ENCODE data around the gene LSG1. TPM values are rescaled to one million over a fixed set of nuclear protein-coding genes. Genes with fewer than 3 reads are reported as not detected.

The LSG1 gene
- total and polyA plus RNA-seq, 2 of the 13 experiments (the other 11 are each of a cell fraction or from before 2014, with no cell fraction given), result 21.4 to 32.1 TPM

GRCh38 chr3:194671900-194672808 is at the start of gene LSG1 (continued):
- TF ChIP-seq E2F5 (CRISPR knock-in tag; conservative IDR thresholded peaks at IDR 0.05), result no peak
- TF ChIP-seq ZNF432 (CRISPR knock-in tag; IDR thresholded peaks at IDR 0.05; ENCODE audit: borderline replicate concordance), result no peak
- TF ChIP-seq ZNF724P (CRISPR knock-in tag; IDR thresholded peaks at IDR 0.05; ENCODE audit: borderline replicate concordance), result no peak
- peak; percentile 59 for TF ChIP-seq PATZ1 (CRISPR knock-in tag; IDR thresholded peaks at IDR 0.05)
- no peak for TF ChIP-seq MLXIP (CRISPR knock-in tag; IDR thresholded peaks at IDR 0.05; ENCODE audit: borderline replicate concordance)
- TF ChIP-seq DBP (CRISPR knock-in tag; IDR thresholded peaks at IDR 0.05; ENCODE audit: not compliant biosample characterization), result no peak
- TF ChIP-seq NPAS2 (CRISPR knock-in tag; IDR thresholded peaks at IDR 0.05; ENCODE audit: borderline replicate concordance), result no peak
- TF ChIP-seq AKAP8 (CRISPR knock-in tag; IDR thresholded peaks at IDR 0.05), result no peak; the same call in 1 of the 2 replicates
- peak; percentile 73 for TF ChIP-seq HDAC2 (CRISPR knock-in tag; IDR thresholded peaks at IDR 0.05)
- no peak; the same call in 1 of the 2 replicates for TF ChIP-seq ZSCAN29 (CRISPR knock-in tag; conservative IDR thresholded peaks at IDR 0.05)
- no peak for TF ChIP-seq ZNF343 (CRISPR knock-in tag; IDR thresholded peaks at IDR 0.05)
- peak; percentile 23; the same call in 1 of the 2 replicates for TF ChIP-seq ZSCAN25 (CRISPR knock-in tag; IDR thresholded peaks at IDR 0.05)
- peak; percentile 85 for TF ChIP-seq ZNF784 (CRISPR knock-in tag; IDR thresholded peaks at IDR 0.05; ENCODE audit: borderline replicate concordance)
- 0 out of 2 replicates have a peak, but pooled peaks have one; percentile 49 for TF ChIP-seq ZSCAN12 (CRISPR knock-in tag; IDR thresholded peaks at IDR 0.05)
- TF ChIP-seq RXRA (CRISPR knock-in tag; IDR thresholded peaks at IDR 0.05), result peak; percentile 60; the same call in 1 of the 2 replicates
- TF ChIP-seq CHCHD3 (CRISPR knock-in tag; IDR thresholded peaks at IDR 0.05), result peak; percentile 13; the same call in 1 of the 2 replicates
- TF ChIP-seq RAD21 (CRISPR knock-in tag; IDR thresholded peaks at IDR 0.05), result no peak
- peak; percentile 60 for TF ChIP-seq HBP1 (CRISPR knock-in tag; IDR thresholded peaks at IDR 0.05; ENCODE audit: low read depth)
- no peak for TF ChIP-seq ARNT2 (CRISPR knock-in tag; IDR thresholded peaks at IDR 0.05; ENCODE audit: low read depth)

All from HepG2 (cell line).